ENCODE measurements around the gene TAF11L11.
"Not testable (repeated sequence)": the region's sequence is repeated elsewhere in the genome, so short reads cannot be mapped to it uniquely, and the experiment has no call there.

The TAF11L11 gene

DNA sequence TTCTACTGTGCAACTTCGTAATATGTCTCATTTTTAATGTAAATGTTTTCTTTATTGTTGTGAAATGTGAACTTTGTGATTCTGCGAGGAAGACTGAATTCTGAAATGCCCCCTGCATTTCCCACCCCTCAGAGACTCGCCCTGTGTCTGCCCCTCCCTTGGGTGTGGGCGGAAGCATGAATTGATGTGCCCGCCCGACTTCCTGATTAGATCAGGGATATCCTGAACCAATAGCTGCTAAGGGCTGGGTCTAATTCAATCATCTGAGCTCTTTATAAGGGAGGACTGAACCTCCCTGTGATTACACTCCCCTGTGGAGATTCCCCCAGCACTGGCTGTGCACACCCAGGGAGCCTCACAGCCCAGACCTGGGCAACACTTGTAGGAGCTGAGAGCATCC, at the start of gene TAF11L11:
TAF11L11 (plus strand) TSS at position 304 of the 400 bp plus-strand sequence.
- not testable (repeated sequence) for DNase-seq

DNA sequence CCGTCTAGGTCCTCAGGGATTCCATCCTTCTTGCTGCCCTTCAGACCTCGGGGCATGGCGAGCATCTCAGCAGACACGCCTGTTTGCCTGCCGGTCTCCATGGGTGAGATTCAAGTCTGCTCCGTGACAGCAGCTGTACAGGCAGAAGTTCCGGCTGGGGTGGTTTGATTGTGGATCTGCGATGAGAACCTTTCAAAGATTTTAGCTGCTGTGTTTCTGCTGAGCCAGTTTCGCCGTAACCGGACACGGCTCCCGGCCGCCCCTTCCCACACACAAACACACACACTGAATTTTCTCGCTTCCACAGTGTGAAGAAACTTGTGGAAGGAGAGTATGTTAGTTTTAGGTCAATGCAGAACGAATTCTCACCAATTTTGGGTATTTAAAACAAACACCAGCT, 18.3 kb upstream of the TAF11L11 start, which contains the start of gene TAF11L7:
TAF11L7 (minus strand) TSS at position 101 of the 400 bp plus-strand sequence.
- not testable (repeated sequence) for DNase-seq

DNA sequence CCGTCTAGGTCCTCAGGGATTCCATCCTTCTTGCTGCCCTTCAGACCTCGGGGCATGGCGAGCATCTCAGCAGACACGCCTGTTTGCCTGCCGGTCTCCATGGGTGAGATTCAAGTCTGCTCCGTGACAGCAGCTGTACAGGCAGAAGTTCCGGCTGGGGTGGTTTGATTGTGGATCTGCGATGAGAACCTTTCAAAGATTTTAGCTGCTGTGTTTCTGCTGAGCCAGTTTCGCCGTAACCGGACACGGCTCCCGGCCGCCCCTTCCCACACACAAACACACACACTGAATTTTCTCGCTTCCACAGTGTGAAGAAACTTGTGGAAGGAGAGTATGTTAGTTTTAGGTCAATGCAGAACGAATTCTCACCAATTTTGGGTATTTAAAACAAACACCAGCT, 13.1 kb upstream of the TAF11L11 start, which contains the start of gene TAF11L8:
TAF11L8 (minus strand) TSS at position 101 of the 400 bp plus-strand sequence.
- DNase-seq: not testable (repeated sequence)

DNA sequence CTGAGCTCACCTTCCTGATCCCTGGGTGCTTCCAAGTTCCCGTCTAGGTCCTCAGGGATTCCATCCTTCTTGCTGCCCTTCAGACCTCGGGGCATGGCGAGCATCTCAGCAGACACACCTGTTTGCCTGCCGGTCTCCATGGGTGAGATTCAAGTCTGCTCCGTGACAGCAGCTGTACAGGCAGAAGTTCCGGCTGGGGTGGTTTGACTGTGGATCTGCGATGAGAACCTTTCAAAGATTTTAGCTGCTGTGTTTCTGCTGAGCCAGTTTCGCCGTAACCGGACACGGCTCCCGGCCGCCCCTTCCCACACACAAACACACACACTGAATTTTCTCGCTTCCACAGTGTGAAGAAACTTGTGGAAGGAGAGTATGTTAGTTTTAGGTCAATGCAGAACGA, 9.7 kb upstream of the TAF11L11 start, which contains the start of gene TAF11L9:
TAF11L9 (minus strand) TSS at position 140 of the 400 bp plus-strand sequence.
- not testable (repeated sequence) for DNase-seq

DNA sequence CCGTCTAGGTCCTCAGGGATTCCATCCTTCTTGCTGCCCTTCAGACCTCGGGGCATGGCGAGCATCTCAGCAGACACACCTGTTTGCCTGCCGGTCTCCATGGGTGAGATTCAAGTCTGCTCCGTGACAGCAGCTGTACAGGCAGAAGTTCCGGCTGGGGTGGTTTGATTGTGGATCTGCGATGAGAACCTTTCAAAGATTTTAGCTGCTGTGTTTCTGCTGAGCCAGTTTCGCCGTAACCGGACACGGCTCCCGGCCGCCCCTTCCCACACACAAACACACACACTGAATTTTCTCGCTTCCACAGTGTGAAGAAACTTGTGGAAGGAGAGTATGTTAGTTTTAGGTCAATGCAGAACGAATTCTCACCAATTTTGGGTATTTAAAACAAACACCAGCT, 6.3 kb upstream of the TAF11L11 start, which contains the start of gene TAF11L10:
TAF11L10 (minus strand) TSS at position 101 of the 400 bp plus-strand sequence.
- DNase-seq: not testable (repeated sequence)

DNA sequence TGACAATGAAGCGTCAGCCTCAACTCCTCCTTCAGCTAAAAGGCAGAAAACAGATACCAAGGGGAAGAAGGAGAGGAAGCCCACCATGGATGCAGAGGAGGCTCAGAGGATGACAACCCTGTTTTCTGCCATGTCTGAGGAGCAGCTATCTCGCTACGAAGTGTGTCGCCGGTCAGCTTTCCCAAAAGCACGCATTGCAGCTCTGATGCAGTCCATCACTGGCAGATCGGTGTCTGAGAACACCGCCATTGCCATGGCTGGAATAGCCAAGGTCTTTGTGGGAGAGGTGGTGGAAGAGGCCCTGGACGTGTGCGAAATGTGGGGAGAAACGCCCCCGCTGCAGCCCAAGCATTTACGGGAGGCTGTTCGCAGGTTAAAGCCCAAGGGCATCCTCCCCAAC, 968 bp downstream of the TAF11L11 start:
- no peak for DNase-seq
- TF ChIP-seq GATA1 (IDR thresholded peaks at IDR 0.05; ENCODE audit: low read depth, low read length): no peak
- no peak for TF ChIP-seq POLR2A (IDR thresholded peaks at IDR 0.05; ENCODE audit: low read length)

DNA sequence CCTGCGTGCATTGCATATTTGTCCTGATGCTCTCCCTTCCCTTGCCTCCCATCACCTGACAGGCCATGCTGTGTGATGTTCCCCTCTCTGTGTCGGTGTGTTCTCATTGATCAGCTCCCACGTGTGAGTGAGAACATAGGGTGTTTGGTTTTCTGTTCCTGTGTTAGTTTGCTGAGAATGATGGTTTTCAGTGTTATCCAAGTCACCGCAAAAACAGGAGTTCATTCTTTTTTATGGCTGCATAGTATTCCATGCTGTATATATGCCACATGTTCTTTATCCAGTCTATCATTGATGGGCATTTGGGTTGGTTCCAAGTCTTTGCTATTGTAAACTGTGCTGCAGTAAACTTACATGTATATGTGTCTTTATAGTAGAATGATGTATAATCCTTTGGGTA, 3.5 kb downstream of the TAF11L11 start:
- DNase-seq: not testable (repeated sequence)

DNA sequence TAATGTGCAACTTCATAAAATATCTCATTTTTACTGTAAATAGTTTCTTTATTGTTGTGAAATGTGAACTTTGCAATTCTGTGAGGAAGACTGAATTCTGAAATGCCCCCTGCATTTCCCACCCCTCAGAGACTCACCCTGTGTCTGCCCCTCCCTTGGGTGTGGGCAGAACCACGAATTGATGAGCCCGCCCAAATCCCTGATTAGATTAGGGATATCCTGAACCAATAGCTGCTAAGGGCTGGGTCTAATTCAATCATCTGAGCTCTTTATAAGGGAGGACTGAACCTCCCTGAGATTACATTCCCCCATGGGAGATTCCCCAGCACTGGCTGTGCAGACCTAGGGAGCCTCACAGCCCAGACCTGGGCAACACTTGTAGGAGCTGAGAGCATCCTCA, 6.1 kb downstream of the TAF11L11 start, which contains the start of gene TAF11L12:
TAF11L12 (plus strand) TSS at position 301 of the 400 bp plus-strand sequence.
- DNase-seq: not testable (repeated sequence)

DNA sequence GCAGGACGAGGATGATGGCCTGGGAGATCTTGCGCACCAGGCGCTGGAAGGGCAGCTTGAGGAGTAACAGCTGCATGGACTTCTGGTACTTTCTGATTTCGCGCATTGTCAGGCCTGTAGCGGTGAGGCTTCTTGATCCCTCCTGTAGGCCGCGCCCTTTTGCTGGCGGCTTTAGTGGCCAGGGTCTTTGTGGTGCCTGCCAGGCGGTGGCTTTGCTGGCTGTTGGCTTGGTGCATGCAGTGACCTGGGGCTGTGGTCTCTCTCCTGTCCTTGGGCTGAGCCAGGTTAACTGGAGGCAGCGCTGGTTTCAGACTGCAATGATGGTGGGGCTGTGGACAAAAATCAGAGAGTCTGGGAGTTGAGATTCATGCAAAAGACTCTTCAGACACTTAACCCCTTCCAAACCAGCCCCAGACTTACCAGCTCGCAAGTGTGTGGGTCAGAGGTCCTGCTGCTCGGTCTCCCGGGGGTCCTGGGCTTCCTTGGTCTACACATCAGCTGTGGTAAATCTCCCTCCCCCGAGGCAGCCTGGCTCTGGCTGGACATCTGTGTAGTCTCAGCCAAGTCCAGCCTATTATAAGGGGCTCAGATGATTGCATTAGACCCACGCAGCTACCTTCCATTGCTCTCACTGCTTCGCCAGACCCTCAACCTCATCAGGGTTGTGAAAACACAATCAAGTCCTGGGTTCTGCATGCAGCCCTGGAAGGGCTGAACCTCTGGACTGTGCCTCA, 11.1 kb downstream of the TAF11L11 start:
- TF ChIP-seq POLR2A (IDR thresholded peaks at IDR 0.05; ENCODE audit: low read length) (no peak), GATA1 (IDR thresholded peaks at IDR 0.05; ENCODE audit: low read depth, low read length) (no peak)
- DNase-seq: no peak

DNA sequence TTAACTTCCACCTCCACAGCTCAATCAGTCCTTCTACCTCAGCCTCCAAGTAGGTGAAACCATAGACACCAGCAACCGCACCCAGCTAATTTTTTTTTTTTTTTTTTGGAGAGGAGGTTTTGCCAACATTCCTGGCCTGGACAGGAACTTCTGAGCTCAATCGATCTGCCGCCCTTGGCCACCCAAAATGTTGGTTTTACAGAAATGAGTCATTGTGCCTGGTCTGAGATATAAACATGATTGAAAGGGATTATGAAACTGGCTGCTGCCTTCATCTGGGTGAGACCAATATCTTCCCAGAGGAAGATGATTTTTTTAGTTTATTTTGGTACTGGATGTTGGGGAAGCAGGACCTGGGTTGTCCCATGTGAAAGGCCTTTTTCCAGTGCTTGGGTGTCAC, 15.4 kb downstream of the TAF11L11 start:
- no peak for DNase-seq
- TF ChIP-seq POLR2A (IDR thresholded peaks at IDR 0.05; ENCODE audit: low read length): no peak
- no peak for TF ChIP-seq GATA1 (IDR thresholded peaks at IDR 0.05; ENCODE audit: low read depth, low read length)

DNA sequence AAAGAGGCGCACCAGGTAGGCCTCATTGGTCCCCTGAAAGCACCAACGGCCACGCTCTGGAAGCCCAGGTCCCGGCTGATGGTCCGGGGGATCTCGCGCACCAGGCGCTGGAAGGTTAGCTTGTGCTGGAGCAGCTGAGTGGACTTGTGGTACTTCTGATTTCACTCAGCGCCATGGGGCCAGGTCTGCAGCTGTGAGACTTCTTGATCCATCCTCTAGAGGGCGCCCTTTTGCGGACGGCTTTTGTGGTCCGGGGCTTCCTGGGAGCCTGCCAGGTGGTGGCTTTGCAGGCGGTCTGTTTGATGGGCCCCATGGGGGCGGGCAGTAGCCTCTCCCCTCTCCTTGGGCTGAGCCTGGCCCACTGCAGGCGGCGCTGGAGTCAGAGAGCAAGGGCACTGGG, 16.6 kb downstream of the TAF11L11 start:
- TF ChIP-seq GATA1 (IDR thresholded peaks at IDR 0.05; ENCODE audit: low read depth, low read length) (no peak), POLR2A (IDR thresholded peaks at IDR 0.05; ENCODE audit: low read length) (no peak)
- DNase-seq: no peak

DNA sequence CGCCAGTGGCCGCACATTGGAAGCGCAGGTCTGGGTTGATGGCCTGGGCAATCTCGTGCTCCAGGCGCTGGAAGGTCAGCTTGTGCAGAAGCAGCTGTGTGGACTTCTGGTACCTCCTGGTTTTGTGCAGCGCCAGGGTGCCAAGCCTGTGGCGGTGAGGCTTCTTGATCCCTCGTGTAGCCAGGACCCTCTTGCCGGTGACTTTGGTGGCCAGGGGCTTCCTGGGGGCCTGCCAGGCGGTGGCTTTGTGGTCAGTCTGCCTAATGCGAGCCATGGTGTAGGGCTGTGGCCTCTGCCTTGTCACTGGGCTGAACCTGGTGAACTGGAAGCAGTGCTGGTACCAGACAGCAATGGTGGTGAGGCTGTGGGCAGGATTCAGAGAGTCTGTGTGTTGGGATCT, 21.7 kb downstream of the TAF11L11 start:
- no peak for TF ChIP-seq GATA1 (IDR thresholded peaks at IDR 0.05; ENCODE audit: low read depth, low read length)
- no peak for TF ChIP-seq POLR2A (IDR thresholded peaks at IDR 0.05; ENCODE audit: low read length)
- no peak for DNase-seq

DNA sequence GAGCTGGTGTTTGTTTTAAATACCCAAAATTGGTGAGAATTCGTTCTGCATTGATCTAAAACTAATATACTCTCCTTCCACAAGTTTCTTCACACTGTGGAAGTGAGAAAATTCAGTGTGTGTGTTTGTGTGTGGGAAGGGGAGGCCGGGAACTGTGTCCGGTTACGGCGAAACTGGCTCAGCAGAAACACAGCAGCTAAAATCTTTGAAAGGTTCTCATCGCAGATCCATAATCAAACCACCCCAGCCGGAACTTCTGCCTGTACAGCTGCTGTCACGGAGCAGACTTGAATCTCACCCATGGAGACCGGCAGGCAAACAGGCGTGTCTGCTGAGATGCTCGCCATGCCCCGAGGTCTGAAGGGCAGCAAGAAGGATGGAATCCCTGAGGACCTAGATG, 27.8 kb downstream of the TAF11L11 start, which contains the start of gene TAF11L13:
TAF11L13 (plus strand) TSS at position 301 of the 400 bp plus-strand sequence.
- DNase-seq: not testable (repeated sequence)

DNA sequence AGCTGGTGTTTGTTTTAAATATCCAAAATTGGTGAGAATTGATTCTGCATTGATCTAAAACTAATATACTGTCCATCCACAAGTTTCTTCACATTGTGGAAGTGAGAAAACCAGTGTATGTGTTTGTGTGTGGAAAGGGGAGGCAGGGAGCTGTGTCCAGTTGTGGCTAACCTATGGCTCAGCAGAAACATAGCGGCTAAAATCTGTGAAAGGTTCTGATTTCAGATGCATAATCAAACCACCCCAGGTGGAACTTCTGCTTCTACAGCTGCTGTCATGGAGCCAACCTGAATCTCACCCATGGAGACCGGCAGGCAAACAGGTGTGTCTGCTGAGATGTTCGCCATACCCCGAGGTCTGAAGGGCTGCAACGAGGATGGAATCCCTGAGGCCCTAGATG, 30.2 kb downstream of the TAF11L11 start, which contains the start of gene TAF11L14:
TAF11L14 (plus strand) TSS at position 301 of the 400 bp plus-strand sequence.
- no peak for TF ChIP-seq GATA1 (IDR thresholded peaks at IDR 0.05; ENCODE audit: low read depth, low read length)
- no peak for TF ChIP-seq POLR2A (IDR thresholded peaks at IDR 0.05; ENCODE audit: low read length)

DNA sequence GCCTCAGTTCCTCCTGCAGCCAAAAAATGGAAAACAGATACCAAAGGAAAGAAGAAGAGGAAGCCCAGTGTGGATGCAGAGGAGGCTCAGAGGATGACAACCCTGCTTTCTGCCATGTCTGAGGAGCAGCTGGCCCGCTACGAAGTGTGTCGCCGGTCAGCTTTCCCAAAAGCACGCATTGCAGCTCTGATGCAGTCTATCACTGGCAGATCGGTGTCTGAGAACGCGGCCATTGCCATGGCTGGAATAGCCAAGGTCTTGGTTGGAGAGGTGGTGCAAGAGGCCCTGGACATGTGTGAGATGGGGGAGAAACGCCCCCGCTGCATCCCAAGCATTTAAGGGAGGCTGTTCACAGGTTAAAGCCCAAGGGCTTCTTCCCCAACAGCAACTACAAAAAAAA, 45.2 kb downstream of the TAF11L11 start:
- not testable (repeated sequence) for DNase-seq

More for the DNA sequence above, 30.2 kb downstream of the TAF11L11 start, which contains the start of gene TAF11L14:
- no peak for DNase-seq

DNA sequence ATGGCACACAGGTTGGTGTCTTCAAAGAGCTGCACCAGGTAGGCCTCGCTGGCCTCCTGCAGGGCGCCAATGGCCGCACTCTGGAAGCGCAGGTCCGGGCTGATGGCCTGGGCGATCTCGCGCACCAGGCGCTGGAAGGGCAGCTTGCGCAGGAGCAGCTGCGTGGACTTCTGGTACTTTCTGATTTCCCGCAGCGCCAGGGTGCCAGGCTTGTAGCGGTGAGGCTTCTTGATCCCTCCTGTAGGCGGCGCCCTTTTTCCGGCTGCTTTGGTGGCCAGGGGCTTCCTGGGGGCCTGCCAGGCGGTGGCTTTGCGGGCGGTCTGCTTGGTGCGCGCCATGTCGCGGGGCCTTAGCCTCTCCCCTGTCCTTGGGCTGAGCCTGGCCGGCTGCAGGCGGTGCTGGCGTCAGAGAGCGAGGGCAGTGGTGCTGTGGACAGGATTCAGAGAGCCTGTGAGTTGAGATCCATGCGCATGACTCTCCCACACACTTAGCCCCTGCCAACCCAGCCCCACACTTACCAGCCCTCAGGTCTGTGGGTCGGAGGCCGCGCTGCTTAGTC, 51.3 kb downstream of the TAF11L11 start:
- not testable (repeated sequence) for DNase-seq
